ENCODE results near the gene SLCO4A1.

The SLCO4A1 gene, protein sequence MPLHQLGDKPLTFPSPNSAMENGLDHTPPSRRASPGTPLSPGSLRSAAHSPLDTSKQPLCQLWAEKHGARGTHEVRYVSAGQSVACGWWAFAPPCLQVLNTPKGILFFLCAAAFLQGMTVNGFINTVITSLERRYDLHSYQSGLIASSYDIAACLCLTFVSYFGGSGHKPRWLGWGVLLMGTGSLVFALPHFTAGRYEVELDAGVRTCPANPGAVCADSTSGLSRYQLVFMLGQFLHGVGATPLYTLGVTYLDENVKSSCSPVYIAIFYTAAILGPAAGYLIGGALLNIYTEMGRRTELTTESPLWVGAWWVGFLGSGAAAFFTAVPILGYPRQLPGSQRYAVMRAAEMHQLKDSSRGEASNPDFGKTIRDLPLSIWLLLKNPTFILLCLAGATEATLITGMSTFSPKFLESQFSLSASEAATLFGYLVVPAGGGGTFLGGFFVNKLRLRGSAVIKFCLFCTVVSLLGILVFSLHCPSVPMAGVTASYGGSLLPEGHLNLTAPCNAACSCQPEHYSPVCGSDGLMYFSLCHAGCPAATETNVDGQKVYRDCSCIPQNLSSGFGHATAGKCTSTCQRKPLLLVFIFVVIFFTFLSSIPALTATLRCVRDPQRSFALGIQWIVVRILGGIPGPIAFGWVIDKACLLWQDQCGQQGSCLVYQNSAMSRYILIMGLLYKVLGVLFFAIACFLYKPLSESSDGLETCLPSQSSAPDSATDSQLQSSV

GRCh38 chr20:62642051-62642665, at the start of gene SLCO4A1:
SLCO4A1 (plus strand) TSS chr20:62642503; CDS start chr20:62656455, 13,952 bp downstream.
- DNase-seq (ENCODE audit: low read depth in 1 of 2, low spot score in 1 of 2), result peak; percentile 74 to 80

DNA sequence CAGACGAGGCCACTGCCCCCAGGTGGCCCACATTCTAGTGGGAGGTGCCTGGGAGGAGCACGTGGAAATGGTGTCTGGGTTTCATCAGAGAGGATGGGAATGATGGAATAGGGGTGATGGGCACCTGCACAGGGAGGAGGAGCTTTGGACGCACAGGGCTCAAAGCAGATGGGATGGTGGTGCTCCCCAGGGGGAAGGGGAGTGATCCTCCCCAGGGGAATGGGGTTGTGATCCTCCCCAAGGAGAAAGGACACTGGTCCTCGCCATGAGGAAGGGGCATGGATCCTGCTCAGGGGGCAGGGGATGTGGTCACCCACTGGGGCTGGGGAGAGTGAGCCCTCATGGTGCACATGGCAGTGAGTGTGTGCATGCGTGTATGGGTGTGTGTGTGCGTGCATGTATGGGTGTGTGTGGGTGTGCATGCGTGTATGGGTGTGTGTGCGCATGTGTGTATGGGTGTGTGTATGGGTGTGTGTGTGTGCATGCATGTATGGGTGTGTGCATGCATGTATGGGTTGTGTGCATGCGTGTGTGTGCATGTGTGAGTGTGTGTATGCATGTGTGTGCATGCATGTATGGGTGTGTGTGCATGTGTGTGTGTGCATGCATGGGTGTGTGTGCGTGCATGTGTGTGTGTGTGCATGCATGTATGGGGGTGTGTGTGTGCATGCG, 49.7 kb upstream of the SLCO4A1 start:
- DNase-seq (ENCODE audit: low read depth in 1 of 2, low spot score in 1 of 2), result no peak

DNA sequence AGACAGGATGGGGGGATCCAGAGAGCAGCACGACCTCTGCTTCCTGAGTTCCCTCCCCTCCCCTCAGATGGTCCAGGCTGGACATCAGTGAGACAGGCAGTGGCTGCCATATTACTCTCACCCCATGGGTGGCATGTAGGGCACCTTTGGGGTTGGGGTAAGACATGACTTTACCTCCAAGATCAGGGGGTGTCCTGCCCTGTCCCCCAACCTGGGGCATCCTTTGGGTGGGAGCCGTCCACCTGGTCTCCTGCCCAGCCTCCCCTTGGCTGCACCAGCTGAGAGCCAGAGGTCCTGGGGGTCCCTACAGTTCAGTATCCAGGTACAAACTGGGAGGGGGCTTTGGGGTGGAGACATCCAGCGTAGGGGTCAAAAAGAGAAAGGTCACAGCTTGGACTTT, 48.7 kb upstream of the SLCO4A1 start:
- DNase-seq (ENCODE audit: low read depth in 1 of 2, low spot score in 1 of 2), result no peak

DNA sequence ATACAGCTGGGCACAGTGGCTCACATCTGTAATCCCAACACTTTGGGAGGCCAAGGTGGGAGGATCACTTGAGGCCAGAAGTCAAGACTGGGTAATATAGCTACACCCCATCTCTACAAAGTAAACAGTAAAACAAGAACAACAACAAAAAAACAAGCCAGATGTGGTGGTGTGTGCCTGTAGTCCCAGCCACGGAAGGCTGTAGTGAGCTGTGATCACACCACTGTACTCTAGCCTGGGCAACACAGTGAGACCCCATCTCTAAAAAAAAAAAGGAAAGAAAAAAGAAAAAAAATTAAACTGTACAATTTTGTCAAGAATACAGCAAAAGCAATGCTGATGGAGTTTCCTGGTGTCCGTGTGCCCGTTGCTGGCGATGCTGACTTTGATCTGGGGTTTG, 47.2 kb upstream of the SLCO4A1 start:
- no peak for DNase-seq (ENCODE audit: low read depth in 1 of 2, low spot score in 1 of 2)

GRCh38 chr20:62595491-62595890, 46.8 kb upstream of the SLCO4A1 start:
- DNase-seq (ENCODE audit: low read depth in 1 of 2, low spot score in 1 of 2), result no peak

DNA sequence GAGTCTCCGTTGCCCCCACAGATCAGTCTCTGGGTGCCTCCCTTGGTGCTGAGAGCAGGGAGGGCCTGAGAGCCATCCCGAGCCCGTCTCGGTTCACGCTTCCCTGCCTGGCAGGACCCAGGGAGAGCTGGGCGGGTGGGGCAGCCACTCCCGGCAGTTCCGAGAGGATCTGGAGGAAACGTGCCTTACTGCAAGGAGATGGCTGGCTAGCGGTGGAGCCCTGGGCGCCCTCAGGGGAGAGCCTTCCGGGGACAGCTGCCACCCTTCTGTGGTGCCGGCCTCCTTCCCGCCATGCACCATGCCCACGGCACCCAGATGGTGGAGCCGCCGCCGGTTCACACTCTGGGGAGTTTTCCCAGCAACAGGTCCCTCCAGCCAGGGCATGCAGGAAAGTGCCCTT, 45.8 kb upstream of the SLCO4A1 start:
- DNase-seq (ENCODE audit: low read depth in 1 of 2, low spot score in 1 of 2), result no peak

DNA sequence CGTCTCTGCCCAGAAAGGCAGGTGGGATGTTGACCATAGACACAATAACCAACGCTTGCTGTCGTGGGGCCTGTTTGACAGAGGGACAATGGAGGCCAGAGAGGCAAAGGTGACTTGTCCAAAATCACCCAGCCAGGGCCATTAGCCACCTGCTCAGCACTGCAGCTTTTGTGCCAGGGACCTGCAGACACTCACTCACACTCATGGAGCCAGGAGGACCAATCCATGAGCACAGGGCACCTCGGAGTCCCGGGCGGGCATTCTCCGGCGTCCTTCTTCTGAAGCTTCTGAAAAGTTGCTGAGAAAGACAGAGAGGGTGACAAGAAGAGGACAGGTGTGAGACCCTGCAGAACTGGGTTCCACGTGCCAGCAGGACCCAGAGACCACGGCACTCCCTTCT, 45.4 kb upstream of the SLCO4A1 start:
- DNase-seq (ENCODE audit: low read depth in 1 of 2, low spot score in 1 of 2), result no peak

- DNase-seq (ENCODE audit: low read depth in 1 of 2, low spot score in 1 of 2), result no peak
Observed at GRCh38 chr20:62597416-62598115, 44.7 kb upstream of the SLCO4A1 start.

DNA sequence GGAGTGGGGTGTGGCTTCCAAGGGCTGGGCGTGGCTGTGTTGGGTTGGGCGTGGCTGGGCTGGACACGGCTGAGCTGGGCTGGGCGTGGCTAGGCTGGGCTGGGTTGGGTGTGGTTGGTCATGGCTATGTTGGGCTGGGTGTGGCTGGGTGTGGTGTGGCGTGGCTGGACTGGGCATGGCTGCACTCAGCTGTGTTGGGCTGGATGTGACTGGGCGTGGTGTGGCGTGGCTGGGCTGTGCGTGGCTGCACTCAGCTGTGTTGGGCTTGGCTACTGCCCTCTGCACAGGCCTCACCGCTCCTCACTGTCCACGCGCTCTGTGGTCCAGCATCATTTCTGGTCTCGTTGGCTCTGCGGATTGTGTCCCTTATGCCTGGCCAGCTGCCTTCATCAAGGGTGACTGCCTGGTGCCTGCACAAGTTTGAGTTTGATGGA, 43.5 kb upstream of the SLCO4A1 start:
- no peak for DNase-seq (ENCODE audit: low read depth in 1 of 2, low spot score in 1 of 2)

DNA sequence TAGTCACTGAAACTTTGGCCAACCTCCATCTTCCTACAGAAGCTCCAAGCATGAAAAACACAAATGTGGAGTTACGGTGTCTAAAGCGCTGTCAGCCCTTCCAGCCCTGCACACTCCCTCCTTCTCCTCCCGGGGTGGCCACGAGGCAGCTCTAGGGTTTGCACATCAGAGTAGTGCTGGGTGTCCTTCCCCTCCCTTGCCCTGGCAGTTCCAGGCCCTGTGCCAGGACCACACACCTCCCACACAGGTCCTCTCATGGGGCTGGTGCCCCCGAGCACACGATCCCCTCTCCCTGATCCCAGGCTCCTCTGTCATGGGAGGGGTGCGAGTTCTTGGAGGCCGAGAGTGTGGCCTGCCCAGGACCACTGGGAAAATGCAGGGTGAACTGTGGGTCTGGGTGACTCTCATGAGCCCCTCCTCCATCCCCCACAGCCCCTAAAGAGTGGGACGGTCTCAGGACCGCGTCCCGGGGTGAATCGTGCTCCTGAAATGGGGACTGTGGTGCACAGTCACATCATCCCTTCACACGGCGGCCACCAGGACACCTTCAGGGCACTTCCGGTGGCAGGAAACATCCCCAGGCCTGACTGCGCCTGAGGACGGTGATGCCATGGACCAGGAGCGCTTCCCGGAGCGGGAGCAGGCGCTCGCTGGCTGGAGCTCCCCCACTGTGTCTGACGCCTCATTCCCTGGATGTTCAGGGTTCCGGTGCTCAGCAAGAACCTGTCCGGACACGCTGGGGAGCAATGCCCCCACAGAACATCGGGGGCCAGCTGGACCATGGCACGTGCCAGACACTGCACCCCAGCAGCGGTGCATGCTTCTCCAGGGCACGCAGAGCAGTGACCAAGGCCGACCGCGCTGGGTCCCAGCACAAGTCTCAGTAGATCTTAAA, 42.8 kb upstream of the SLCO4A1 start:
- no peak for DNase-seq (ENCODE audit: low read depth in 1 of 2, low spot score in 1 of 2)

DNA sequence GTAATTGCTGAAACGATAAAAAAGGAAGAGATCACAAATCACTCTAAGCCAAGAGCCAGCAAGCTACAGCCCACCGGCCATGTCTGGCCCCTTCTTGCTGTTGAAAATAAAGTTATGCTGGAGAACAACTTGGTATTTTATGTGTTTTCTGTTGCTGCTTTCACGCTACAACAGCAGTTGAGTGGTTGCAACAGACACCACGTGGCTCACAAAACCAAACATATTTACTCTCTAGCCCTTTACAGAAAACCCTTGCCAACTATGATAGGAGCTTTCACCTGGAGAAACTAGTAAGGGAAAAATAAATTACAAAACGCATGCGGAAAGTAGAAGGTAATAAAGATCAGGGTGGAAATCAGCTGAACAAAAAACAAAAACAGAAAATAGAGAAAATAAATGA, 41.1 kb upstream of the SLCO4A1 start:
- DNase-seq (ENCODE audit: low read depth in 1 of 2, low spot score in 1 of 2), result no peak

- DNase-seq (ENCODE audit: low read depth in 1 of 2, low spot score in 1 of 2), result no peak
Observed at GRCh38 chr20:62601714-62602113, 40.6 kb upstream of the SLCO4A1 start.

- DNase-seq (ENCODE audit: low read depth in 1 of 2, low spot score in 1 of 2), result no peak
Observed at GRCh38 chr20:62602550-62602949, 39.8 kb upstream of the SLCO4A1 start.

DNA sequence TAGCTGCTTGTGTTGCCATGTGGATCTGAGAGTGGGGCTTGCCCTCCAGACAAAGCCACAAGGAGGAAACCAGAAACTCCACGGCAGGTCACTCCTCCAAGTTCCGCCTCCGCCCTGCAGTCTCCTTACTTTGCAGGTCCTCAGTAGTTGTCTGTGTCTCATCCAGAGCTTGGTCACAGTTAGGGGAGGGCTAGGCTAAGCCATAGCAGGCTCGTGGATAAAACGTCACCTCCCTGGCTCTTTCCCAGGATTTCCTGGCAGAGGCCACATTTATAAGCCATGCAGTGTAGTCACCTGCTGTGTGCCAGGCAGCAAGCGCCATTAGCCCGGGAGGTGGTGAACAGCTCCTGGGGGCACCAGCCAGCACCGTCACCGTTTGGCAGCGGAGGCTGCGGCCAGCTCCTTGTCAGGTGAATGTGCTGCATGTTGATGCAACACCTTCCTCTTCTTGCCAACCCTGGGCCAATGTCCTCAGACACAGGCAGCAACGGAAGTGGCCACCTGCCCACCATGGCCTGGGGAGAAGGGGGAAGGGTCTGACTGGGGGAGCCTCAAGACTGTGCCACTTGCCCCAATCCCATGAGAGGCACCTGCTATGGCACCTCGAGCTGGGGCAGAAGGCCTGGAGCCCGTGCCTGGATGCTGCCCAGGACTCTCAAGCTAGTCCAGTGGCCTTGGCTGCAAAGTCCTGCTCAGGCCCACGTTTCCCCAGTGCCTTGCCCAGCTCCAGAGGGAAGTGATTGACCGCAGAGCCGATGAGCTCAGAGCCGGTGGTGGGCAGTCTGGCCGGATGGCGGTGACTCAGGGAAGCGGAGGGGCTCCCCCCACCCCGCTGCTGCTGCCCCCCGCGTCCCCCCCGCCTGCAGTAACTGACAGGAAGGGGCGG, 39.0 kb upstream of the SLCO4A1 start:
- no peak for DNase-seq (ENCODE audit: low read depth in 1 of 2, low spot score in 1 of 2)

- DNase-seq (ENCODE audit: low read depth in 1 of 2, low spot score in 1 of 2), result no peak
Observed at GRCh38 chr20:62603907-62604785, 38.2 kb upstream of the SLCO4A1 start.

GRCh38 chr20:62604796-62605195, 37.5 kb upstream of the SLCO4A1 start:
- DNase-seq (ENCODE audit: low read depth in 1 of 2, low spot score in 1 of 2), result no peak

GRCh38 chr20:62605236-62605943, 36.9 kb upstream of the SLCO4A1 start:
- no peak for DNase-seq (ENCODE audit: low read depth in 1 of 2, low spot score in 1 of 2)

Measured in activated CD4-positive, alpha-beta T cell treated with anti-CD3 and anti-CD28 coated beads, Interleukin-2, amount 50 U/mL, for 24 hours (primary cell).